Muscle of arm (tissue), 12 donors: ENCODE data around the gene JAK2. TPM values are rescaled to one million over a fixed set of nuclear protein-coding genes. Genes with fewer than 3 reads are reported as not detected.
"Not testable (repeated sequence)": the region's sequence is repeated elsewhere in the genome, so short reads cannot be mapped to it uniquely, and the experiment has no call there.

ENCODE experiments used
- DNase-seq: peaks from one replicate; pipeline ENCODE4 v3.0.0-alpha.2; 2013
- polyA plus RNA-seq, 12 donors: library from polyadenylated mRNA; unstranded; fragments of 120-200 nt; gene quantifications; one replicate each; pipeline ENCODE4 v1.2.1, GENCODE V29; 2013; ENCODE audit not compliant: insufficient read length in 12 of 12

JAK2 gene
- polyA plus RNA-seq, 12 donors: 7.0 to 17.8 (median 13.5) TPM; not detected in 1

DNA sequence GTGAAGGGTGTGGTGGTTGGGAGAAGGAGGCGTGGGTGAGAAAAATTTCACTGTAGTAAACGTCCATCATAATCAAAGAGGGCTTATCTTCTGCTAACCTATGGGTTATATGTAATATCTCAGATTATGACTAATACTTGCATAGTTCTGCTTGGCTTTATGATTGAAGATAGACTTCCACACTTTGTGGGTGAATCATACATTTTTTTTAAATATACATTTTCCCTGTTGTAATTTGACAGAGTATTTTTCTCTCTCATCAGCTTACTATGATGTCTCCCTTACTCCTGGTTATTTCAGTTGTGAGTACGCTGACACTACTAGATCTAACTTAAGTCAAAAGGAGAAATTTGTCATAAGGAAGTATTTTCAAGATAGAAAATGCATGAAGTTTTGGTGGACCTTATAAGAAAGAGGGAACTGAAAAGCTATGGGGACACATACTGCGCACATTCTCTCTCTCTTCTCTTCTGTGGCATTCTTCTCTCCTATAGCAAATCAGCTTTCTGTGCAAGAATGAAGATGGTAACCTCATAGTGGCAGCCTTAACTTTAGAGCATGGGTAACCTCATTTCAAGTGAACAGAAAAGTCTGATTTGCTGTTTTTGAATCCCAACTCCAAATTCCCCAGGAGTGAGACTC is 4.9 kb upstream of the JAK2 start:
- no peak for DNase-seq

DNA sequence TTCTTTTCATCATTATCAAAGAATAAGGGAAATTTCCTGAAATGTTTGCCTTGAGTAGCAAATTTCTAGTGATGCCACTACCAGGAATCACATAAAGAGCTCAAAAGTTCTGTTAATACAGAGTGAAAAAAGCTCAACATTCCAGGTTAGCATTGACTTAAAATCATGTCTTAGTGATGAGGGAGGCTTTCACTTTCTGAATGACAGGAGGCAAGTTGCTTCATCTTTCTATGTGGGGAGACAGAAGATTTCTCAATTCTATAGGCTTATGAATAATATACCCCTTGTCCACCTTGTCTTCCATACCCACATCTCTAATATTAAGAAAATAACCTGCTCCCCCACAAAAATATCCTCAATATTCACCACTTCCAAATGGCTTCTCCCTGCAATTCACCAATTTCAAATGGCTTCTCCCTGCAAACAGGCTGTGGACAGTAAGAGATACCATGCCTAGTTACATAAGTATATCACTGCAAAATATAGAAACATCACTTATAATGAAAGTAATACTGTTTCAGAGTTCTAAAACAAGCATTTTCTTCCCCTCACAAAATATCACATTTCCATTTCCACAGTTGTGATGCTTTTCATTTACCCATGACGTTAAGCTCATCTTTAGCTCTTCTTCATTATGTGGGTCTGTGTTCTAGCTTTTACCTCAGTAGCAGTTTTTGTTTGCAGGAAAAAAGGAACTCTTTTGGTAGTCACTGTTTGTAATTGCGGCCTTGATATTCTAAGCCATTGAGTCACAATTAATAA is 2.2 kb upstream of the JAK2 start:
- no peak for DNase-seq

DNA sequence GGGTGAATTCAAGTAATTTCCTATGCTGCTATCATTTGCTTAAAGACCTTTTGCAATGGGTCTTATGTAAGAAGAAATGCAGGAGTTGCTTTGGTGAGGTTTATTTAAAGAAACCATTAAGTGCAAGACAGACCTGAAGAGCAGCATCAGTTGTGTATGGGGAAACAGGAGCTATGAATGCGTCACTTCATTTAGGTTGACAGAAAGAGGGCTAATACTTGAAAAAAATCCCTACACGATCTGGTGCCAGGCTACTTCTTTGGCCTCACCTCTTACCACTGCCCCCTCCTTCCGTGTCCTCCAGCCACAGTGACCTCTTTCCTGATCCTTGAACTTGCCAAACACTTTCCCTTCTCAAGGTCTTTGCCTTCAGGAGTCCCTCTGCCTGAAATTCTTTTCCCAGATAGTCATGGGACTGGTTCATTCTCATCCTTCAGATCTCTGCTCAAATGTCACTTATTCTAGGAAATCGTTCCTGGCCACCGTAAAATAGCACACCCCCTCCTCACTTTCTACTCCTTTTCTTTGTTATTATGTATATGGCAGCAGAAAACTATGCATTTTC is 1.4 kb upstream of the JAK2 start:
- DNase-seq: no peak

DNA sequence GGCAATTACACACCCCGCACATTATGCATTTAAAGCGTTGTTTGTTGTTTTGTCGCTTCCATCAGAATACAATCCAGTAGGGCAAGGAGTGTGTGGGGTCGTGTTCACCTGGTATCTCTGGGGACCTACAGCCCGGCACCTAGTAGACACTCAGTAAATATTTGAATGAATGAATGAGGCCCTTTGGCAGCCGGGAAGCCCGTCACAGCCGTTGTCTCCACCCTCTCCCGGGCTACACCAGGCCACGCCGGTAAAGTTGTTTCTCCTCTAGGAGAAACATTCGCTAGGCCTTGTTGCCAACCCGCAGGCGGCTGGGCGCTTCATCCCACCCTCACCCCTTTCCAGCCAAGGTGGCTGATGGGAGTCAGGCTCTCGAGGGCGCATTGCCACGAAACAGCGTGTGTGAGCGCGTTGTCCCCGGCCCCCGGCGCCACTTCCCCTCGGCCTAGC is 876 bp upstream of the JAK2 start:
- no peak for DNase-seq

DNA sequence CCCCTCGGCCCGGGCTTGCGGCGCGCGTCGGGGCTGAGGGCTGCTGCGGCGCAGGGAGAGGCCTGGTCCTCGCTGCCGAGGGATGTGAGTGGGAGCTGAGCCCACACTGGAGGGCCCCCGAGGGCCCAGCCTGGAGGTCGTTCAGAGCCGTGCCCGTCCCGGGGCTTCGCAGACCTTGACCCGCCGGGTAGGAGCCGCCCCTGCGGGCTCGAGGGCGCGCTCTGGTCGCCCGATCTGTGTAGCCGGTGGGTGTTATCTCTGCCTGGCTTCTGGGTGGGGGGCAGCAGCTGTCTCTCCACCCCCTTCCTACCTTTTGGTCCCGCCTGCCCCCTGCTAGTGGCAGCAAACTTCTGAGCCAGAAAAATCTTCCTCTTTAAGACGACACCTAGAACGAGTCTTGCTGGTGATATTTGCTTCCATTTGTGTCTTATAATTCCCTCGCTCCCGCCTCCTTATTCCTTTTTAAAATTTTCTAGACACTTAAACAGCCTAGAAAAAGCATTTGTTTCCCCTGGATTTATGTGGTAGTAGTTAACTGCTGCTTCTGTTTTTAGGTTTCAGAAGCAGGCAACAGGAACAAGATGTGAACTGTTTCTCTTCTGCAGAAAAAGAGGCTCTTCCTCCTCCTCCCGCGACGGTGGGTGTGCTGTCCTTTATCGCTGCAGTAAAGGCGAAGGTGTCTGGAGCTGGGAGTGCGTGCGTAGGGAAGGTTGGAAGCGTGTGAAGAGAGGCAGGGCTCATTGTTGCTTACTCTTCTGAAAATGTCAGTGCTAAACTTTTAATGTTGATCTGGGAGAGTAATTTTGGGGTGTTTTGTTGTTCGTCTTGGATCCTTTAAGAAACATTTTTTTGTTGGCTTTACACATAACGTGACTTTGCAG is 554 bp downstream of the JAK2 start:
- peak; percentile 54 for DNase-seq

DNA sequence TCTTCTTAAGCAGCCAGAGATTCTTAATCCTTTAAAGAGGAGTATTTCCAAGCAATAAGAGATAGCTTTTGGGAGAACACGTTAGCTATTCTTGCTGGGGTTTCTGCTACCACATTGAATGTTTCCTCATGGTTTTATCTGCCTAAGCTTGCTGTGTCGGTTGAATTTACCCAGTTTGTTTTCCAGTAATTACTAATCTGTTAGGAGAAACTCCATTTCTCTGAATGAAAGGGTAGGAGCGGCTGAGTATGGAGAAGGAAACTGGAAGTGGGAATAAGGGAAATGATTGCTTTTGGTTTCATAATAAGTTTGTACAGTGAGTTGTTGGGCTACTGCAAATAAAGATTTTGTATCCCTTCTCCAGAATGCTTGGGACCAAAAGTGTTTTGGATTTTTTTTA is 1.2 kb downstream of the JAK2 start:
- DNase-seq: no peak

DNA sequence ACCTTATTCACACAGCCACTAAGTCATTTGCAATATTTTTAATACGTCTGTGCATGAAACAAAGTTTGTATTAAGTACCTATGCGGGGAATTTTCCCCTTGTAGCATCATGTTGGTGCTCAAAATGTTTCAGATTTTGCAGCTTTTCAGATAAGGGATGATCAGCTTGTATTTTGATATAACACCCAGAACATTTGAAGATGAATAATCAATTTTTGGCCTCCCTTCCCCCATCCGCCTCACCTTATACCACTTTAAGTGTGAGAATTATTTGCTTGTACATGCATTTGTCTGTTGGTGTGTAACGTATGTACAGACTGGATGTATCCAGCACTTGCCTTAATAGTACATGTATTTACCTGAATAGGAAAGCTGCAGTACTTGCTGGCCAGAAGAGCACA is 1.7 kb downstream of the JAK2 start:
- DNase-seq: no peak

DNA sequence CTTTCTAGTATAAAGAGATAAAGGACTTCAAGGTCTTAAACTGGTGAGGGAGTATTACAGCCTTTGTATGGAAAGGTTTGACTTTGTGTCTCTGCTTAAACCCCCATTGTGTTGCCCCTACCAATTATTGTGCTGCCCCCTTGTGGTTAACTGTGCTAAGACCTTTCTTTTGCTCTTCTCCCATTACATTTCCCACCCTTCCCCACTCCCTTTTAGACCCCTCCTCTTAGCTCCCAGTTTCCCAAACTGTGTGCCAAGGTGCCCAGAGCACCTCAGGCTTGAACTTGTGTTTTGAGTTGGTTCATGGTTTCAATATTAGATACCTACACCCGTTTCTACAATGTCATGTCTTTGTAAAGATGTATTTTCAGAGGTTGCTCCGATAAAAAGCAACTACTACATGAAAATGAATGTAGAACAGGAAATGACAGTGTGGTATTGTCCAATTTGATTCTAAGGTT is 2.9 kb downstream of the JAK2 start:
- peak; percentile 48 for DNase-seq

DNA sequence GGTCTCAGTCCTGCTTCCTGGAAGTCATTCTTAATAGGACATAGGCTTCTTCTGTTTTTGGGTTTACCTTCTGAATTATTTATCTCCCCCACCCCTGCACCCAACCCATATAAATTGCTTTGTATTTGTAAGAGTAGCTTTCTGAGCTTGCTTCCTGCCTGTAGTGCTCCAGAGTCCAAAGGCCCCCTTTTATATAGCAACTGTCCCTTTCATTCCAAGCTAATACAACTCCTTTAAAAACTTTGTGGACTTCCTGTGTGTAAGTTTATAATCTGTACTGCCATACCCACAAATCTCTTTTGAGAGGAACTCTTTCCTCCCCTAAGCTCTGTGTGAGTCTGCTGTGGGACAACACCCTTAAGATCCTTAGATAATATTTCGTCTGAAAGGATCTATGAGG is 7.8 kb downstream of the JAK2 start:
- DNase-seq: no peak

DNA sequence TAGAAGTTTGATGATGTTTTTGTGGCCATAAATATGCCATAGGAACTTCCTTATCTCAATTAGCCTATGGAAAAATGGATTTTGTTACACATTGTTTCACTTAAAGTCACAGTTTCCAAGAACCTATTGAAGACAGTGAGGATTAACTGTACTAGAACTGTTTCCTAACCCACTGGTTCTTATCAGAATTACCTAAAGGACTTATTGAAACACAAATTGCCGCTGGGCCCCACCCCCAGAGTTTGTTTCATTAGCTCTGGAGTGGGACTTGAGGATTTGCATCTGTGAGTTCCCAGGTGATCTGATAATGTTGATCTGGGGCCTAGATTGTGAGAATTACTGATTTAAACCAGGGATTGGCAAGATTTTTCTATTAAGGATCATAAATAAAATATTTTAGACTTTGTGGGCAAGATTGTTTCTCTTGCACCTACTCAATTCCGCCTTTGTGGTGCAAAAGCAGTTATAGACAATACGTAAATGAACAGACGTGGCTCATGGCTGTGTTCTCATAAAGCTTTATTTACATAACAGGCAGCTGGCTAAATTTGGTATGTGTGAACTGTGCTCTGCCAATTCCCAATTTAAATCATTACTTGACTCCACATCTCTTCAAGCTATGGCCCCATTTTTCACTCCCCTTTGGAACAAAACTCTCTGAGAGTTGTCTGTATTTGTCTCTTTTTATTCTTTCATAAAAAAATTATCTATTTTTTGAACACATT is 9.3 kb downstream of the JAK2 start:
- no peak for DNase-seq

DNA sequence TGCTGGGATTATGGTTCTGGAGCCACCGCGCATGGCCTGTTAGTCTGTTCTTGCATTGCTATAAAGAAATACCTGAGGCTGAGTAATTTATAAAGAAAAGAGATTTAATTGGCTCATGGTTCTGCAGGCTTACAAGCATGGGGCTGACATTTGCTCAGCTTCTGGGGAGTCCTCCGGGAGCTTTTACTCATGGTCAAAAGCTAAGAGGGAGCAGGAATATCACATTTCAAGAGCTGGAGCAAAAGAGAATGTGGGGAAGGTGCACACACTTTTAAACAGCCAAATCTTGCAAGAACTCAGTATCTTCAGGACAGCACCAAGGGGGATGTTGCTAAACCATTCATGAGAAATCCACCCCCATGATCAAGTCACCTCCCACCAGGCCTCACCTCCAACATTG is 12.1 kb downstream of the JAK2 start:
- no peak for DNase-seq

DNA sequence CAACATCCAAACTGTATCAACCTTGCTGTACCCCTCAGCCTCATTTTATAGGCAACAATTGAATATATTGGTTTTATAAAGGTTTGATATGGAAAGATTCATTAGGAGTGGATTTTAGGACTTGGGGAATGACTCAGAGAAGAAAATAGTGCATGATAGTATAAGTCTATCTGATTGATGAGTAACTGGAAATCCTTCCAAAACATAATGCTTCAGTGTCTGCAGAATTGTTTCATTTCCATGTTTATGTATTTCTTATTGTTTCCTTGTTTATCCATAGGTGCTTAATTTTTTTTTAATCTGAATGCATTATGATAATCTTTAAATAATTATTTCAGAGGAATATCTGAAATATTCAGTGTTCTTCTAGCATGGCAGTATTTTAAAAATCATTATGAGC is 12.6 kb downstream of the JAK2 start:
- no peak for DNase-seq

DNA sequence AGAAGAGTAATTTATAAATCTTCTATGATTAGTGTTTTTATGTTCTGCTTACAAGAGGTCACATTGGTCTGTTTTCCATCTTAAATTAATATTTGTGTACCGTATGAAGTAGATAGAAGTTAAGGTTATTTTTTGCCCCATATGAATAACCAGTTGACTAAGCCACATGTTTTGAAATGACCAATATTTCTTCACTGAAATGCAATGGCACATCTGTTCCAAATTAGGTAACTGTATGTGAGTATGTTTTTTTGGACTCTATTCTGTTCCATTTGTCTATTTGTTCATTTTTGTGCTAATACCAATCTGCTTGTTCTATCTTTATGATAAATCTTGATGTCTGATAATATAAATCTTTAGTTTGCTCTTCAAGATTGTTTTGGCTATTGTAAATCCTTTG is 17.7 kb downstream of the JAK2 start:
- no peak for DNase-seq

DNA sequence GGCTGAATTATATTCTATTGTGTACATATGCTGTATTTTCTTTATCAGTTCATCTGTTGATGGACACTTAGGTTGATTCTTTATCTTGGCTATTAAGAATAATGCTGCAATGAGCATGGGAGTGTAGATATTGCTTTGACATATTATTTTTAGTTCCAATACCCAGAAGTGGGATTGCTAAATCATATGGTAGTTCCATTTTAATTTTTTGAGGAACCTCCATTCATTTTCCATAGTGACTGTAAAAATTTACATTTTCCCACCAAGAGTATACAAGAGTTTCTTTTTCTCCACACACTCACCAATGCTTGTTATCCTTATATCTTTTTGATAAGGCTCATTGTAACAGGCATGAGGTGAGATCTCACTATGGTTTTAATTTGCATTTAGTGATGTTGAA is 19.4 kb downstream of the JAK2 start:
- no peak for DNase-seq

DNA sequence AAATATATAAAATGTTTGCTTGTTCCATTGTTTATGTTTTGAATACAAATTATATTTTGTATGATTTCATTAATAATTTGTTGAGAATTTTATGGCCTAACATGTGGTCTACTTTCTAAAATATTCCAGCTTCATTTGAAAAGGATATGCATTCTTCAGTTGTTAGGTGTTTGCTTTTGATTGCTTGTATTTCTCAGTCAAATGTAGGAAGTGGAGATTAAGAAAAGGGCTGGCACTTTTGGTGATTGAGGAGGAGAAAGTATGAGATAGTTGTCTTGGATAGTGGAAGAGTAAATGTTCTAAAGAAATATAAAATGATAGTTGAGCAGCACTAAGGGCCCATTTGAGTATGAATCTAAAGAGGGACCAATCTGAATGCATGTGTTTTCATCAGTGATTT is 23.1 kb downstream of the JAK2 start:
- DNase-seq: no peak

DNA sequence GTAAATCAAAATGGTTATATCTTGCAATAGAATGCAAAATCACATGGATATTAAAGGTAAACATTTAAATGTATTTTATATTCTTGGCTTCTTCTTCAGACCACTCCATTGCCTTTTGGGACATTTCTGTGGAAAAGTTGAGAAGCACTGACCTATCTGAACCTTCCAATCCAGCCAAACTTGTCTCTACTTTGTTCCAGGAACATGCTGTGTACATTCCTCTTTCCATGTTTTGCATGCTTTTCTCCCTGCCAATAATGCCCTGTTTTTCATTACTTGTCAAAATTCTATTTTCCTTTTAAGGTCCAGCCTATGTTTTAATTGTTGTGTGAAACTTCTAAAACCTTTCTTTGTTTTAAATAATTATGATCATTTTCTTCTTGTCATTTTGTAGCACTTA is 28.3 kb downstream of the JAK2 start:
- DNase-seq: peak; percentile 46

DNA sequence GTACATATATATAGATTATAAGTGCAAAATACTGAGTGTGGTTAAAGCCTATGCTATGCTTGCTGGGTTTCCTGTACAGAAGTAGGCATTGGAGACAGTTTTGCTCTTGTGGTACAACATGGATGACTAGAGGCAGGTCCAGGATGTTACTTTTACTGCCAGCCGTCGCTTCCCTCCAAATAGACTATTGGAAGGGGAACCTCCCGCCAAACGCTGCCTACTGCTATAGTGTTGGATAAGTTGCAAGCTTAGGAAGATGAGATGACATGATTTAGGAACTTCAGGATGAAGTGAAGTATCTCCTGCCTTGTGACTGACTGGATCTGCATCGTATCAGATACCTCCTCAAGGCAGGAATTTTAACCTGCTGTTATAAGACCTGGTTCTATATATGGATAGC is 30.9 kb downstream of the JAK2 start:
- DNase-seq: no peak

DNA sequence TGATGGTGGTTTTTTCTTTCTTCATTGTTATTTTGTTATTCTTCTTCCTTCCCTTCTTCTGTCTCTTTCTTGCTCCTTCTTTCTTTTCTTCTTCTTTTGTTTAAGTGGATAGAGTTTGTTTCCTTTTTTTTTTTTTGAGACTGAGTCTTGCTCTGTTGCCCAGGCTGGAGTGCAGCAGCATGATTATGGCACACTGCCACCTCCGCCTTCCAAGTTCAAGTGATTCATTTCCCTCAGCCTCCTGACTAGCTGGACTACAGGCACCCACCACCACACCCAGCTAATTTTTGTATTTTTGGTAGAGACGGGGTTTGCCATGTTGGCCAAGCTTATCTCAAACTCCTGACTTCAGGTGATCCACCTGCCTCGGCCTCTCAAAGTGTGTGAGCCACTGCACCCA is 40.3 kb downstream of the JAK2 start:
- no peak for DNase-seq

DNA sequence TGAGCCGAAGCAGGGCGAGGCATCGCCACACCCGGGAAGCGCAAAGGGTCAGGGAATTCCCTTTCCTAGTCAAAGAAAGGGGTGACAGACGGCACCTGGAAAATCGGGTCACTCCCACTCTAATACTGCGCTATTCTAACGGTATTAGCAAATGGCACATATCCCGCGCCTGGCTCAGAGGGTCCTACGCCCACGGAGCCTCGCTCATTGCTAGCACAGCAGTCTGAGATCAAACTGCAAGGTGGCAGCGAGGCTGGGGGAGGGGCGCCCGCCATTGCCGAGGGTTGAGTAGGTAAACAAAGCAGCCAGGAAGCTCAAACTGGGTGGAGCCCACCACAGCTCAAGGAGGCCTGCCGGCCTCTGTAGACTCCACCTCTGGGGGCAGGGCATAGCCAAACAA is 46.9 kb downstream of the JAK2 start:
- not testable (repeated sequence) for DNase-seq

DNA sequence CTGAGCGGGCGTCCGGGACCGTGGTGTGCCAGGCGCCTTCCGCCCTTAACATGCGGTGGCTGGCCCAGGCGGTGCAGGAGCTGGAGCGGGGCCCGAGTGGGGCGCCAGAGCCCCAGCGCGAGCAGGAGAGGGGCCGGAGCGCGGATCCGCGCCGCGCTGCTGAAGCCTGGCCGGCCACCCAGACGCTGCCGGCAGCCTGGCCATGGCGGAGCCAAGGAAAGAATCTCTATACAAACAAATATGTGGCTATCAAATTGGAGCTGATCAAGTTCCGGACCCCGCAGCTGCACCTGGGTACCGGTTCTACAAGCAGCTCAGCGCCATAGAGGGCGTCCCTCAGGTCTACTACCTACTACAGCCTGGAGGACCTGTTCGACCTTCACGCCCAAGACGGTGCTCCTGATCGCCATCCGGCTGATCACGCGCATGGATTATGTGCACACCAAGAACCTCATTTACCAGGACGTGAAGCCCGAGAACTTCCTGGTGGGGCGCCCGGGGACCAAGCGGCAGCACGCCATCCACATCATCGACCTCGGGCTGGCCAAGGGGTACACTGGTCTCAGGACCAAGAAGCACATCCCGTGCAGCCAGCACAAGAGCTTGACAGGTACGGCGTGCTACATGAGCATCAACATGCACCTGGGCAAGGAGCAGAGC is 55.8 kb downstream of the JAK2 start:
- DNase-seq: no peak
